HG03521 (cell line): ENCODE data around the gene LIMA1.
"Not testable (repeated sequence)": the region's sequence is repeated elsewhere in the genome, so short reads cannot be mapped to it uniquely, and the experiment has no call there.

Experiments
- ATAC-seq: cut with Tn5 transposase; IDR thresholded peaks from one replicate; pipeline ENCODE4 v1.9.1; 2021; ENCODE audit warnings: mild to moderate bottlenecking, moderate library complexity; ENCODE audit not compliant: unreplicated experiment

Gene LIMA1

GRCh38 chr12:50283229-50283923, at the start of gene LIMA1:
TSS of gene LIMA1 (minus strand) at chr12:50283520. CDS start at chr12:50248751, 34,769 bp downstream.
- peak; percentile 92 for ATAC-seq

DNA sequence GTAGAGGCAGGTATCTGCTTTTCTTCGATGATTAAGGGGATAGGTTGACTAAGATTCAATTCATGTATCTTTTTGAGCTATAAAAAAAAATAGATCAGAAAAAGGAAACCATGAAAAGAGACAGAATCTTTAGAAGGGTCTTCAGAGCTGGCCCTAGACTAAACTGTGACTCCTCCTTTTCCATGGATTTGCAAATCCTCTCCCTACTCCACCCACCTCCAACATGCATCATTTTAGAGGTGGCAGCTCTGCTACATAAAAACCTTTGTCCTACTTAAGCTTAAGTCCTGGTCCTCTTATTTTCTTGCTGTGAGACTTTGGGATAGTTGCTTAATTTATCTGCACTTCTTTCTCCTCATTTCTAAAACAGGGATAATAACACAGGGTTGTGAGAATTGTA, 48.4 kb upstream of the LIMA1 start:
- no peak for ATAC-seq

DNA sequence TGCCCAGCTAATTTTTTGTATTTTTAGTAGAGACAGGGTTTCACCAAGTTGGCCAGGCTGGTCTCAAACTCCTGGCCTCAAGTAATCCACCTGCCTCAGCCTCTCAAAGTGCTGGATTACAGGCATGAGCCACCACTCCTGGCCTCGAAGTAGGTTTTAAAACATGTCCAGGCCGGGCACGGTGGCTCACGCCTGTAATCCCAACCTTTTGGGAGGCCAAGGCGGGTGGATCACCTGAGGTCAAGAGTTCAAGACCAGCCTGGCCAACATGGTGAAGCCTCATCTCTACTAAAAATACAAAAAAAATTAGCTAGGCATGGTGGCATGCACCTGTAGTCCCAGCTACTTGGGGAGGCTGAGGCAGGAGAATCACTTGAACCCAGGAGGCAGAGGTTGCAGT, 45.3 kb upstream of the LIMA1 start:
- not testable (repeated sequence) for ATAC-seq

DNA sequence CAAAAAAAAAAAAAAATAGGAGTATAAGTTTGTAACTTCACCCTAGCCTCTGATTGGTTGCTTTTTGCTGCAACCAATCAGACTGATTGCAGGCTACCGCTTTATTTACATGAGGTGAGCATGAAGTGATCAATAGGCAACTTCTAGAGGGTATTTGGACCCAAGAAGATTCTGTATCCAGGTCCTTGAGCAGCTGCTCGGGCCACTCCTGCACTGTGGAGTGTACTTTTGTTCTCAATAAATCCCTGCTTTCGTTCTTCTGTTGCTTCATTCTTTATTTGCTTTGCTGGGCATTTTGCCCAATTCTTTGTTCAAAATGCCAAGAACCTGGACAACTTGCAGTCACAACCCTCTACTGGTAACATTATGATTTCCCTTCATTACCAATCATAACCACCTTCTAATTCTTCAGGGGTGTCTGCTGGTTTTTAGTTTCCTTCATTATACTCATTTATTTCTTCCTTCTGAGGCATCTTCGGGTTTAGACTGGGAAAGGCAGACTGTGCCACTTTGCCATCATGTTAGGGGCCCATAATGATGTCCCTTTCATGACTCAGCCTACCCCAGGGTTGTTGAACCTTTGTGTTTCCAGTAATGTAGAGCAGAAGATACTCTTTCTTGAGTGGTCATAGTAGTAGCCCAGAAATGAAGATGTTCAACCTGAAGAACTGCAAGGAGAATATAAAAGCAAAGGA, 43.4 kb upstream of the LIMA1 start:
- ATAC-seq: no peak

- no peak for ATAC-seq
Observed at GRCh38 chr12:50325890-50326391, 42.6 kb upstream of the LIMA1 start.

DNA sequence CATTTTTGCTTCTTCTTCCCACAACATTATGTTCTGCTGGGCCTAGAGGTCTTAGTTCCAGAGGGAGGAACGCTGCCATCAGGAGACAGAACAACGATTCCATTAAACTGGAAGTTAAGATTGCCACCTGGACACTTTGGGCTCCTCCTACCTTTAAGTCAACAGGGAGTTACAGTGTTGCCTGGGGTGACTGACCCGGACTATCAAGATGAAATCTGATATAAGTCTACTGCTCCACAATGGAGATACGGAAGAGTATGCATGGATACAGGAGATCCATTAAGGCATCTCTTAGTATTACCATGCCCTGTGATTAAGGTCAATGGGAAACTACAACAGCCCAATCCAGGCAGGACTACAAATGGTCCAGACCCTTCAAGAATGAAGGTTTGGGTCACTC, 41.5 kb upstream of the LIMA1 start:
- not testable (repeated sequence) for ATAC-seq

DNA sequence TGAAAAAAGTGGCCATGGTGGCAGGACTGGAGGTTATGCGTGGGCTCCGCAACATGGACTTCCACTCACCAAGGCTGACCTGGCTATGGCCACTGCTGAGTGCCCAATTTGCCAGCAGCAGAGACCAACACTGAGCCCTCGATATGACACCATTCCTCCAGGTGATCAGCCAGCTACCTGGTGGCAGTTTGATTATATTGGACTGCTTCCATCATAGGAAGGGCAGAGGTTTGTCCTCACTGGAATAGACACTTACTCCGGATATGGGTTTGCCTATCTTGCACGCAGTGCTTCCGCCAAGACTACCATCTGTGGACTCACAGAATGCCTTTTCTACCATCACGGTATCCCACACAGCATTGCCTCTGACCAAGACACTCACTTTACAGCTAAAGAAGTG, 40.8 kb upstream of the LIMA1 start:
- not testable (repeated sequence) for ATAC-seq

GRCh38 chr12:50322206-50322605, 38.9 kb upstream of the LIMA1 start:
- no peak for ATAC-seq

- no peak for ATAC-seq
Observed at GRCh38 chr12:50317203-50317602, 33.9 kb upstream of the LIMA1 start.

GRCh38 chr12:50315803-50316202, 32.5 kb upstream of the LIMA1 start:
- ATAC-seq: no peak

DNA sequence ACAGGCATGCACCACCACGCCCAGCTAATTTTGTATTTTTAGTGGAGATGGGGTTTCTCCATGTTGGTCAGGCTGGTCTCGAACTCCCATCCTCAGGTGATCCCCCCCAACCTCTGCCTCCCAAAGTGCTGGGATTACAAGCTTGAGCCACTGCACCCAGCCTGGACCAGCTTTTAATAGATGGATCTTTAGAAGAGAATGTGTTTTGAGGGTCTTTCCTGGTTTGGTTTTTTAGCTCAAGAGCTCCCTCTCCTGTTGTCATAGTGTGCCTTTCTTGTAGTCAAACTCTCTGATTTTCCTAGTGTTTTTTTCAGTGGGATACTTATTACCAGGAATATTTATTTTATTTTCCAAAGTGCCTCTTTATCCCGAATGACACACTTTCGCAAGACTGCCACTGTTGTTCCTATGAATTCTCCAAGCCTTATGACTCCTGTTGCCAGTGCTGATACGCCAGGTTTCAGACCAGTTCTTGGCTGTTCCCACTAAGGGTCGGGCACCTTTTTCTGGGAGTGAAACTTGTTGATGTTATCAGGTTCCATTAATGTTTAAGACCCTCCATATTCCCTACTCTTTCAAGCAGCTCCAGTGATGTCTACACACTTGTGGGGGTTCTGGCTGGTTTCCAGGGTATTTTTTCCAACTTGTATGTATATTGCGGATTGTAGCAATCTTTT, 31.5 kb upstream of the LIMA1 start:
- ATAC-seq: no peak

DNA sequence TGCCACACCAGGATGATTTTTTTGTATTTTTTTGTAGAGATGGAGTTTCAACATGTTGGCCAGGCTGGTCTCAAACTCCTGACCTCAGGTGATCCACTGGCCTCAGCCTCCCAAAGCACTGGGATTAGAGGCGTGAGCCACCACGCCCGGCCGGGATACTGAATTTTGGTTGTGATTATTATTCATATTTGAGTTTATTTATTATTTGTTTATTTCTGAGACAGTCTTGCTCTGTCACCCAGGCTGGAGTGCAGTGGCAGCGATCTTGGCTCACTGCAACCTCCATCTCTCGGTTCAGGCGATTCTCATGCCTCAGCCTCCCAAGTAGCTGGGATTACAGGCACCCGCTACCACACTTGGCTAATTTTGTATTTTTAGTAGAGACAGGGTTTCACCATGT, 30.7 kb upstream of the LIMA1 start:
- not testable (repeated sequence) for ATAC-seq

- ATAC-seq: no peak
Observed at GRCh38 chr12:50313256-50313931, 30.1 kb upstream of the LIMA1 start.

- not testable (repeated sequence) for ATAC-seq
Observed at GRCh38 chr12:50311858-50312609, 28.7 kb upstream of the LIMA1 start.

- no peak for ATAC-seq
Observed at GRCh38 chr12:50309950-50310349, 26.6 kb upstream of the LIMA1 start.

DNA sequence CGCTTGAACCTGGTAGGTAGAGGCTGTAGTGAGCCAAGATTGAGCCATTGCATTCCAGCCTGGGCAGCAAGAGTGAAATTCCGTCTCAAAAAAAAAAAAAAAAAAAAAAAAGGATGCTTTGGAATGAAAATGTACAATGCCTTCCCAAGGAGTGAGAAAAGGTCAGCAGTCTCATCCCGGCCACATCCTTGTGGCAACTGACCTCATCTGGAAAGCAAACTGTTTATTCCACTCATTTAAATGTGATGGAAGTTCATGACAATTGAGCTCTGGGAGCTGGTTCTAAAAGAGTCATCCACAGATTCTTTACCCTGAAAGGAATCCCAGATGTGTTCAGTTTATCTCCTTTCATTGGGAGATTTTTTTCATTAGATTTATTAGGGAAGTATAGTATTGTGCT, 19.4 kb upstream of the LIMA1 start:
- no peak for ATAC-seq

GRCh38 chr12:50297996-50298395, 14.7 kb upstream of the LIMA1 start:
- no peak for ATAC-seq

GRCh38 chr12:50297027-50297426, 13.7 kb upstream of the LIMA1 start:
- ATAC-seq: no peak

DNA sequence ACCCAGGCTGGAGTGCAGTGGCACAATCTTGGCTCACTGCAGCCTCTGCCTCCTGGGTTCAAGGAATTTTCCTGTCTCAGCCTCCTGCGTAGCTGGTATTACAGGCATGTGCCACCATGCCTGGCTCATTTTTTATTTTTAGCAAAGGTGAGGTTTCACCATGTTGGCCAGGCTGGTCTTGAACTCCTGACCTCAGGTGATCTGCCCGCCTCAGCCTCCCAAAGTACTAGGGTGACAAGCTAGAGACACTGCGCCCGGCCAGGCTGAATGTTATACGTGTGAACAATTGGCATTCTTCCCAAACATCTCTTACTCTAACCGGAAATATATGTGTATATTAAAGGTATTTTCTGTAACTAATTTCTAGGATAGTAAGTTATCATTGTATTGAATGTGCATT, 13.2 kb upstream of the LIMA1 start:
- ATAC-seq: no peak

DNA sequence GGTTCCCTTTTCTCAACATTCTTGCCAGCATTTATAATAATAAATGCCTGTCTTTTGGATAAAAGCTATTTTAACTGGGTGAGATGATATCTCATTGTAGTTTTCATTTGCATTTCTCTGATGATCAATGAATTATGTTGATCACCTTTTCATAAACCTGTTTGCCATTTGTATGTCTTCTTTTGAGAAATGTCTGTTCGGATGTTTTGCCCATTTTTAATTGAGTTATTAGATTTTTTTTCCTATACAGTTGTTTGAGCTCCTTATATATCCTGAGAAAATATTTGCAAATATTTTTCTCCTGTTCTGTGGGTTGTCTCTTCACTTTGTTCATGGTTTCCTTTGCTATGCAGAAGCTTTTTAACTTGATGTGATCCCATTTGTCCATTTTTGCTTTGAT, 8.1 kb upstream of the LIMA1 start:
- no peak for ATAC-seq
